ENCODE measurements around the gene DIP2B. TPM values are rescaled to one million over a fixed set of nuclear protein-coding genes. Genes with fewer than 3 reads are reported as not detected.

The DIP2B gene
- total and polyA plus RNA-seq, 12 donors, result 3.0 to 21.5 (median 15.8) TPM

GRCh38 chr12:50655374-50655921 lies 150.7 kb downstream of the DIP2B start:
- Histone ChIP-seq H3K4me3 (no peak overlapping the region), H3K4me1 (peaks cover 0 to 3% (median 0%) of the 10 kb centered on the region in 9 donors), H3K9me3 (no peaks in the 10 kb centered on the region), H3K27ac (no peak overlapping the region), H3K27me3 (no peaks in the 10 kb centered on the region), H3K36me3 (peaks cover 0 to 6% (median 3%) of the 10 kb centered on the region in 9 donors)
- DNase-seq (no peak), ATAC-seq (no peak)
- intact Hi-C loops (cut with DNase I), result no loop called here
- TF ChIP-seq CTCF (IDR thresholded peaks at IDR 0.05), result no peak
- WGBS, 2 donors, result 87 to 88% methylated on average over 5 of the region's 5 CpGs

- 91% methylated on average over 2 of the region's 2 CpGs for WGBS, 2 donors
- Histone ChIP-seq H3K4me1 (peaks cover 0 to 3% (median 0%) of the 10 kb centered on the region in 9 donors), H3K36me3 (peaks cover 0 to 25% (median 6%) of the 10 kb centered on the region in 9 donors), H3K4me3 (no peak overlapping the region), H3K27ac (no peak overlapping the region), H3K9me3 (no peaks in the 10 kb centered on the region), H3K27me3 (no peaks in the 10 kb centered on the region)
- no peak for TF ChIP-seq CTCF (IDR thresholded peaks at IDR 0.05)
- DNase-seq, result no peak
- intact Hi-C loops (cut with DNase I), result no loop called here
- ATAC-seq, result no peak
Observed at GRCh38 chr12:50659260-50659659, 154.5 kb downstream of the DIP2B start.

- H3K36me3 ChIP-seq, result peaks cover 0 to 25% (median 6%) of the 10 kb centered on the region in 9 donors
- TF ChIP-seq CTCF (IDR thresholded peaks at IDR 0.05), result no peak
- H3K27me3 ChIP-seq, result no peaks in the 10 kb centered on the region
- DNase-seq (no peak), ATAC-seq (no peak)
- peaks cover 0 to 3% (median 0%) of the 10 kb centered on the region in 9 donors for H3K4me1 ChIP-seq
- intact Hi-C loops (cut with DNase I), result no loop called here
- no peak overlapping the region for H3K4me3 ChIP-seq
- H3K27ac ChIP-seq, result no peak overlapping the region
- no peaks in the 10 kb centered on the region for H3K9me3 ChIP-seq
- 82 to 86% methylated on average over 6 of the region's 6 CpGs for WGBS, 2 donors
Observed at GRCh38 chr12:50659690-50660424, 155.1 kb downstream of the DIP2B start.

- Histone ChIP-seq H3K27ac (no peak overlapping the region), H3K9me3 (no peaks in the 10 kb centered on the region), H3K4me1 (peaks cover 0 to 3% (median 0%) of the 10 kb centered on the region in 9 donors), H3K36me3 (peaks cover 0 to 25% (median 6%) of the 10 kb centered on the region in 9 donors), H3K27me3 (no peaks in the 10 kb centered on the region), H3K4me3 (no peak overlapping the region)
- DNase-seq (no peak), ATAC-seq (no peak)
- 84 to 92% methylated on average over 2 of the region's 2 CpGs for WGBS, 2 donors
- intact Hi-C loops (cut with DNase I), result no loop called here
- no peak for TF ChIP-seq CTCF (IDR thresholded peaks at IDR 0.05)
Observed at GRCh38 chr12:50660425-50660822, 155.6 kb downstream of the DIP2B start.
